ENCODE results near the gene KRTAP10-2. TPM values are rescaled to one million over a fixed set of nuclear protein-coding genes. Genes with fewer than 3 reads are reported as not detected.
A peak's percentile ranks its signal among the peaks of the same experiment; 100 is the strongest.

Gene KRTAP10-2
- total and polyA plus RNA-seq, 2 donors from 2014 or later: not detected

- H3K9me3 ChIP-seq (ENCODE audit: control insufficient read depth in 2 of 3, insufficient read depth in 1 of 3, low read length in 3 of 3): no peaks in the 10 kb centered on the region
- no peaks in the 10 kb centered on the region for H3K4me1 ChIP-seq (ENCODE audit: control insufficient read depth in 2 of 3, insufficient read depth in 2 of 3, low read depth in 1 of 3, low read length in 3 of 3)
- no peak for FAIRE-seq
- H3K4me3 ChIP-seq (ENCODE audit: low read length in 3 of 3): no peak overlapping the region
- intact Hi-C loops (cut with DNase I): no loop called here
- H3K27ac ChIP-seq (ENCODE audit: low read depth in 2 of 2, low read length in 2 of 2): no peak overlapping the region
- TF ChIP-seq CTCF (IDR thresholded peaks at IDR 0.05; ENCODE audit: borderline replicate concordance, extremely low read depth, insufficient read depth): no peak
- no peak overlapping the region for H3K9ac ChIP-seq (ENCODE audit: low read length in 3 of 3)
- peak in 2 of 5 donors; percentile 25 to 64 for DNase-seq
- H3K36me3 ChIP-seq (ENCODE audit: control insufficient read depth in 2 of 3, insufficient read depth in 3 of 3, low read length in 3 of 3): no peaks in the 10 kb centered on the region
- H3K27me3 ChIP-seq (ENCODE audit: control insufficient read depth, insufficient read depth, low read length): no peaks in the 10 kb centered on the region
Observed at GRCh38 chr21:44520326-44521300, 30.7 kb downstream of the KRTAP10-2 start.

- no peak overlapping the region for H3K27ac ChIP-seq (ENCODE audit: low read depth in 2 of 2, low read length in 2 of 2)
- no peaks in the 10 kb centered on the region for H3K36me3 ChIP-seq (ENCODE audit: control insufficient read depth in 2 of 3, insufficient read depth in 3 of 3, low read length in 3 of 3)
- FAIRE-seq (no peak), DNase-seq (peak in 2 of 5 donors; percentile 20 to 22)
- H3K27me3 ChIP-seq (ENCODE audit: control insufficient read depth, insufficient read depth, low read length): no peaks in the 10 kb centered on the region
- intact Hi-C loops (cut with DNase I): no loop called here
- TF ChIP-seq CTCF (IDR thresholded peaks at IDR 0.05; ENCODE audit: borderline replicate concordance, extremely low read depth, insufficient read depth): no peak
- H3K4me3 ChIP-seq (ENCODE audit: low read length in 3 of 3): no peak overlapping the region
- H3K9ac ChIP-seq (ENCODE audit: low read length in 3 of 3): no peak overlapping the region
- H3K4me1 ChIP-seq (ENCODE audit: control insufficient read depth in 2 of 3, insufficient read depth in 2 of 3, low read depth in 1 of 3, low read length in 3 of 3): no peaks in the 10 kb centered on the region
- no peaks in the 10 kb centered on the region for H3K9me3 ChIP-seq (ENCODE audit: control insufficient read depth in 2 of 3, insufficient read depth in 1 of 3, low read length in 3 of 3)
Observed at GRCh38 chr21:44519346-44520325, 31.7 kb downstream of the KRTAP10-2 start.

- Histone ChIP-seq H3K9me3 (ENCODE audit: control insufficient read depth in 2 of 3, insufficient read depth in 1 of 3, low read length in 3 of 3) (no peaks in the 10 kb centered on the region), H3K36me3 (ENCODE audit: control insufficient read depth in 2 of 3, insufficient read depth in 3 of 3, low read length in 3 of 3) (no peaks in the 10 kb centered on the region), H3K4me3 (ENCODE audit: low read length in 3 of 3) (no peak overlapping the region), H3K9ac (ENCODE audit: low read length in 3 of 3) (no peak overlapping the region), H3K27me3 (ENCODE audit: control insufficient read depth, insufficient read depth, low read length) (no peaks in the 10 kb centered on the region), H3K4me1 (ENCODE audit: control insufficient read depth in 2 of 3, insufficient read depth in 2 of 3, low read depth in 1 of 3, low read length in 3 of 3) (no peaks in the 10 kb centered on the region), H3K27ac (ENCODE audit: low read depth in 2 of 2, low read length in 2 of 2) (no peak overlapping the region)
- no peak for FAIRE-seq
- intact Hi-C loops (cut with DNase I): no loop called here
- no peak for TF ChIP-seq CTCF (IDR thresholded peaks at IDR 0.05; ENCODE audit: borderline replicate concordance, extremely low read depth, insufficient read depth)
- DNase-seq: peak in 1 of 5 donors; percentile 32
Observed at GRCh38 chr21:44518686-44519085, 32.6 kb downstream of the KRTAP10-2 start.
